GM18517 (cell line): Measurements from ENCODE around the gene PCDHGA2.
A peak's percentile ranks its signal among the peaks of the same experiment; 100 is the strongest.
"Not testable (repeated sequence)": the region's sequence is repeated elsewhere in the genome, so short reads cannot be mapped to it uniquely, and the experiment has no call there.

Experiments
- ATAC-seq: cut with Tn5 transposase; IDR thresholded peaks from one replicate; pipeline ENCODE4 v1.9.1; 2021; ENCODE audit warnings: mild to moderate bottlenecking, moderate library complexity; ENCODE audit not compliant: unreplicated experiment

Gene PCDHGA2

DNA sequence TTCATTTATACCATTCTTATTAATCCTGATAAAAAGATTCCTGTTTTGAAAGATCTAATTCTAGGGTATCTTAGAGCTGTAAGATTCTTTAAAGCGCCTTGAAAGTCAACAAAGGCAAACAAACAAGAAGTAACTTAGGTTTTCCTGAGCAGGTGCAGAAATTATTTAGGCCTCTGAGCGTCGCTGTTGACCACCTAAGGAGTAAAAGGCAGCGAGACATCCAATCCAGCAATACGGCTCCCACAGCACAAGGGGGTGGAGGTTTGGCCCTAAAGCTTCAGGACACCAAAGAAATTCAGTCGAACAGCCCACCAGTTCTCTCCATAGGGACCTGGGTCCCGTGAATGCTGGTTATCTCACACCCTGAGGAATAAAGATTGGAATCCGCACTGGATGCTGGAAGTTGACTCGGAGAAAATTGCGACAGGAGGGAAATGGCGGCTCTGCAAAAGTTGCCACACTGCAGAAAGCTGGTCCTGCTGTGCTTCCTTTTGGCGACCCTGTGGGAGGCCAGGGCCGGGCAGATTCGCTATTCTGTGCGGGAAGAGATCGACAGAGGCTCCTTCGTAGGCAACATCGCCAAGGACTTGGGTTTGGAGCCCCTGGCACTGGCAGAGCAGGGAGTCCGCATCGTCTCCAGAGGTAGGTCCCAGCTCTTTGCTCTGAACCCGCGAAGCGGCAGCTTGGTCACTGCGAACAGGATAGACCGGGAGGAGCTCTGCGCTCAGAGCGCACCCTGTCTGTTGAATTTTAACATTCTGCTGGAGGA is at the start of gene PCDHGA2:
TSS of gene PCDHGA2 (plus strand) at position 223 of the 769 bp plus-strand sequence.
- no peak for ATAC-seq

DNA sequence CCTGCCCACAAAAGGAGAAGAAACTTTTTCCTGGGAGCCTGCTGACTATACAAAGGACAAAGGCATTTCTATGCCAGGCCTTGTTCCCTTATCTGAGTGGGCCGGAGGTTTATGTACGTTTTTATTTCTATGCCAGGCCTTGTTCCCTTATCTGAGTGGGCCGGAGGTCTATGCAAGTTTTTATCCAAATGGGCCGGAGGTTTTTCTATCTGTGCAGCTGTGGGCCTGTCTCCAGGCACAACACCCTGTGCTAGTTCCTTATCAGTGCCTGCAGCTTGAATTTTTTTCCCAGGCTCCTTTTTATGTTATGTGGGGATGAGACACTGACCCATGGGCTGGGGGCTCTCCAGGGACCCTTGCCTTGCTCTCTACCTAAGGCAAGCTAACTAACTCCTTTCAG is 40.2 kb upstream of the PCDHGA2 start:
- ATAC-seq, result no peak

DNA sequence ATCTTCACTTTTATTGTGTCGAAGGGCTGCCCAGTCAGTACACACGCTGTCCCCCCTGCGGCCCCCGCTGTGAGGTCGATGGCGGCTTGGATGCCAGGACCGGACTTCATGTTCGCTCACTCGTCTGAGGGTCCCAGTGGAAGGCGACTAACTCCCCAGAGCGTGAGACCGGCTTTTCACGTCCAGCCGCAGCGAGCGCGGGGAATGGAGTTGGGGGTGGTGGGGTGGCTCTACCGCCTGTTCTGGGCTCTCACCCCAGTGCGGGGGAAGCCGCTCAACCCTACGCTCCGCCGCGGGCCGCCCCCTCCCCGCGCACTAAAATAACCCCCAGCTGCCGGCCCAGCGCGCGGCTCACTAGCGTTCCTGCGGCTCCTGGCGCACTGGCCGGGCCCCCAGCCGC is 34.8 kb upstream of the PCDHGA2 start, which contains the start of gene SLC25A2:
TSS of gene SLC25A2 (minus strand) at position 294 of the 400 bp plus-strand sequence. CDS start at position 110, 184 bp downstream.
- no peak for ATAC-seq

DNA sequence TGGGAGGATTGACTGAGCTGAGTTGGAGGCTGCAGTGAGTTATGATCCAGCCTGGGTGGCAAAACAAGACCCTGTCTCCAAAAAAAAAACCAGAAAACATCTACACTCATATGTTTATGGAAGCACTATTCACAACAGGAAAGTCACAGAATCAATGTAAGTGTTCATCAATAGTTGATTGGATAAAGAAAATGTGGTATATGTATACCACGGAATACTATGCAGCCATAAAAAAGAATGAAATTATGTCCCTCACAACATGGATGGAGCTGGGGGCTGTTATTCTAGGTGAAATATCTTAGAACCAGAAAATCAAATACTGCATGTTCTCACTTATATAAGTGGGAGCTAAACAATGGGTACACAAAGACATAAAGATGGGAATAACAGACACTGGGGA is 31.9 kb upstream of the PCDHGA2 start:
- ATAC-seq, result no peak

DNA sequence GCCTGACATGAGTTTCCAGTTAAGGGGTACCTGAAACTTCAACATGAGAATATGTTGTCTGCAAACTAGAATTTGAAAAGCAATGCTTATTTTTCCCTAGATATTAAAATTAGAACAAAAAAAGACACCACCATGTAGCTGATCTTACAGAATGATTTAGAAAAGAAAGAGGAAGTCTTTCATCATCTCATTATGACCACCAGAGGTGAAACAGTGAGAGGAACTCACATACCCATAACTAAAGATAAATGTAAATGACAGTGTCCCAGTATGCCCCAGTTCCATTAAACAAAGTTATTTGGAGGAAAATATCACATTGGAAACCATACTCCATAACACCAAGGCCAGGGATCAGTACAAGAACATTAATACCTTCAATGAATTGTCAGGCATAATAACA is 24.8 kb upstream of the PCDHGA2 start:
- no peak for ATAC-seq

DNA sequence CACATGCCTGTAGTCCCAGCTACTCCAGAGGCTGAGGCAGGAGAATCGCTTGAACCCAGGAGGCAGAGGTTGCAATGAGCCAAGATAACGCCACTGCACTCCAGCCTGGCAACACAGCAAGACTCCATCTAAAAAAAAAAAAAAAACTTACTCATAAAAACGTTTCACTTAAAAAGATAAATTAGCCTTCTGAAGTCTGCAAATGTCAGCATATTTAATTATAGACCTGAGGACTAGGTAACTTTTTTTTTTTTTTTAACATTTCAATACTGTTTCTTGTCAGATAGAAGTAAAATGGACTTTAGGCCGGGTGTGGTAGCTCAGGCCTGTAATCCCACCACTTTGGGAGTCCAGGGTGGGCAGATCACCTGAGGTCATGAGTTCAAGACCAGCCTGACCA is 21.6 kb upstream of the PCDHGA2 start:
- not testable (repeated sequence) for ATAC-seq

DNA sequence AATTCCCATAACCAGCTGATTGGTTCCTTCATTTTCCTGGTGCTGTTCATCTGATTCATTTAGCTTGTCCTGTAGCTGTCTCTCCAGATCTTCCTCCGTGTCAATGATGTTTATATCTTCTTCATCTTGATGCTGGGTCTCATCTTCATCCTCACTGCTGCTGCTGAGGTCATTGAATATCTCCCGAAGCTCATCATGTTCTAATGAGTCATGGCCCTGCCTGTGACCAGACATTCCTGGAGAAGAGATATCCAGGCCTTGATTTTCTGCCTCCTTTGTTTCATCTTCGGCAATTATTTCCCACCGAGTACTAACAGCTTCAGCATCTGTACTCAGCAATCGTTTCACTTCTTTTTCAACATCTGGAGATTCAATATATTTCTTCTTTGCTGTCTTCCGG is 19.4 kb upstream of the PCDHGA2 start:
- no peak for ATAC-seq

DNA sequence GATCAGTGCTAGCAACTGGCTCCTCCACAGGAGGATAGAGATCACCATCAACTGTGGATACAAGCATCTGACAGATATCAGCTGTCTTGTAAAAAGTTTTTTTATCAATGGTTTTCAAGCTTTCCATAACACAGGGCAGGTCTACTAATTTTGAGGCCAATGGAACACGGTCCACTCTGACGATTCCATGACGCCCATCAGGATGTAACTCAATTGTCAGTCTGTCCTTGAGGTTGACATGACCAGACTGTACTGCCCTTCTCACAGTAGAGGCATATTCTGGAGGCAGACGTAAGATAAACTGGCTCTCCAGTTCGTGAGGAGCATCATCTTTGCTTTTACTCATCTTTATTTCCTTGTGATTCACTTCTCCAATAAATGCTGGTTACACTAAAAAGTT is 18.9 kb upstream of the PCDHGA2 start:
- ATAC-seq, result no peak

DNA sequence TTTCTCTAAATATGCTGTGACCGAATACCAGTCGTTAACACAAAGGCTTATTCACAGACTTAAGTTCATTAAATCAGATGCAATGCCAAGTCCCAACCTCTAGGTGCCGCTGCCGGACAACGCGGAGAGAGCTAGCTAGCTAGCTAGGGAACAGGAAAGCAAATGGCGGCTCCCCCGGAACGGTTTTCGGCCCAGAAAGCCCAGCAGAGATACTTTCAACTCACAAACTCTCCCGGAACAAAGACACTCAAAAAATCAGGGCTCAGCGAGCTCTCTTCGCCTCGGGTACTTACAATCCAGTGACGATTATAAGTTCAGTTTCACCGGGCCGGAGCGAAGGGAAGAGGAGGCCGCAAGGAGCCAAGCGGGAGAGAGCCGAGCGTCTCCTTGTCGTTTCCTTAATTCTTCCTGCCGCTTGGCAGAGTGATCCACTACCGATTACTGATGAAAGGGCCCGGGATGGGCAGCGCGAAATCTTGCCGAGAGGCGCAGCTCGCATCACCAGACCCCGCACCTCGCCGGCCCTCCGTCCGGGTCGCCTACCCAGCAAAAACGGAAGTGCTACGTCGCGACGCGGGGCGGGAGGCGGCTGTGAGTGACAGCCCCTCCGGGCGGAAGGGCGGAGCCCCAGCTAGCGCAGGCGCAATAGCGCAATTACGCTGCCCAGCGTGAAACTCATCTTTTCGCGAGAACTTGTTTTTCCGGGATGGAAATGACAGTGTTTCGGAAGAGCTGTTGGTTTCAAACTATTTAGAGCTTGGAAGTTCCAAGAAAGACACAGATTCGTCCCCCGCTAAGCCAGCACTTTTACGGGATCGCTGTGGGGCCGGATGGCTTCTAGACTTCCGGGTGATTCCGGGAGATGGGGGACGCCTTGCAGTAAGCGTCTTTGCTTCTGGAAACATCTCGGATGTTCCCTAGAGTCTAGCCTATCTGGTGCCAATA is 18.1 kb upstream of the PCDHGA2 start, which contains the start of gene TAF7:
TSS of gene TAF7 (minus strand) at position 560 of the 945 bp plus-strand sequence. CDS start 740 bp downstream, outside the sequence.
- ATAC-seq, result peak; percentile 87

DNA sequence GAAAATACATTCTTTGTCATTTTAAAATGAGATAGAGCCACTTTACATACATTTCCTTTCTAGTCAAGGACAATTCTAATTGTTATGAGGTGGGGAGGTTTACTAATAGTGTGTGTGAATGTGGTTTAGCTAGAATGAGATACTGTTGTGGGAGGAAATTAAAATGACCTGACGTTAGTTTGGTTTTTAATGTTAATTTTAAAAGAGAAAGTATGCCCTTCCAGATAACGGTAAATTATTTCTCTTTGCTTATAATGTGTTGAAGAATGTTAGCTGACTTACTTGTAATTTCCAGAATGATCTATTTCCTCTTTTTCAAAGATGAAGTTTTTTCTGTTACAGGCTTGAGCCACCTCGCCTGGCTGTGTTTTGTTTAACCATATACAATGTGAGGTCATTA is 16.3 kb upstream of the PCDHGA2 start:
- ATAC-seq, result no peak

DNA sequence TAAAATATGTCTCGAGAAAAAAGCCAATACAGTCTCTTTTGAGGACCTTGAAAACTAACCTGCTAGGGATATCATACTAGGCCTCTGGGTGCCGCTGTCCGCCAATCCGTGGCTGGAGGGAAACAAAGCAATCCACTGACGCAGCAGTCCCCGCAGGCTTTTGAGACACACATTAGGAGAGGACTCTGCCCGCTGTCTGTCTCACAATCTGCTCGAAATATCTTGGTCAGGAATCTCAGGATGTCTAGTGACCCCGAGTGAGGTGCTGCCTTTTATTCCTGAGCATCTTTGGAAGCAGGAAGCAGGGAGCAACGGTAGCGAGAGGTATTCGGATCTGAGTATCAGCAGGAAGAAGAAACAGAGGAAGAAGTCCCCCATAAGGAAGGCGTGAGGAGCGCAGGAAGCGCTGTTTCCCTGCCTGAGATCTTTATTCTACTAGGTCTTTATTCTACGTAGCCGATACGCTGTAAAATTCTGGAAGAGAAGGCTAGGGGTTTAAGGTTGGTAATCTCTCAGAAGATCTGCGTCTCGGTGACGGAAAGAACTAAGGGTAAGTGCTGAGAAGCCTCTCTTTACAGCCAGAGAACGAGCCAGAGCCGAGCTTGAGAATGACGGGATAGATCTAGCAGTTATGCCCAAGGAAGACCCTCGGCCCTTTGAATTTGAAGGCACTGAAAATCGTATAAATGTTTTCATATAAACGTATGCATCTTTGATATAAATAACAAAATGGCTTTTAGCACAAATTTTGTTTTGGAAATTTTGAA is 12.3 kb upstream of the PCDHGA2 start:
- peak; percentile 45 for ATAC-seq

DNA sequence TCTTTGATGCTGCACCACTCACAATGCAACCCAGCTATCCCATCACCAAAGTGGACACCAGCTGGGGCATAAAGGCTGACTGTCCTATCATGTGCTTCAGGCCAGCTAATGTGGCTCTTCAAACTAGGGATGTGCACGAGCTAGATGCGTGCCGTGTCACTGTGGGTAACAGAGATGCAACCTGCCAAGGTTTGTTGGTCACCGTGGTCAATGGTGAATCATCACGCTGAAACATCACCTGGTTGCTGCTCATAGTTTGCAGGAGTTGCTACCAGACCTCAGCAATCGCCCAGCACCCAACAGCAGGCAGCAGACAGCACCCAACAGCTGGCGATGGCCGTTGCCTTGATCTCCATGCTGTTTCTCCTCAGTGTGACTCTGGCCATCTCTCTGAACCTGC is 10.3 kb upstream of the PCDHGA2 start:
- ATAC-seq, result no peak

DNA sequence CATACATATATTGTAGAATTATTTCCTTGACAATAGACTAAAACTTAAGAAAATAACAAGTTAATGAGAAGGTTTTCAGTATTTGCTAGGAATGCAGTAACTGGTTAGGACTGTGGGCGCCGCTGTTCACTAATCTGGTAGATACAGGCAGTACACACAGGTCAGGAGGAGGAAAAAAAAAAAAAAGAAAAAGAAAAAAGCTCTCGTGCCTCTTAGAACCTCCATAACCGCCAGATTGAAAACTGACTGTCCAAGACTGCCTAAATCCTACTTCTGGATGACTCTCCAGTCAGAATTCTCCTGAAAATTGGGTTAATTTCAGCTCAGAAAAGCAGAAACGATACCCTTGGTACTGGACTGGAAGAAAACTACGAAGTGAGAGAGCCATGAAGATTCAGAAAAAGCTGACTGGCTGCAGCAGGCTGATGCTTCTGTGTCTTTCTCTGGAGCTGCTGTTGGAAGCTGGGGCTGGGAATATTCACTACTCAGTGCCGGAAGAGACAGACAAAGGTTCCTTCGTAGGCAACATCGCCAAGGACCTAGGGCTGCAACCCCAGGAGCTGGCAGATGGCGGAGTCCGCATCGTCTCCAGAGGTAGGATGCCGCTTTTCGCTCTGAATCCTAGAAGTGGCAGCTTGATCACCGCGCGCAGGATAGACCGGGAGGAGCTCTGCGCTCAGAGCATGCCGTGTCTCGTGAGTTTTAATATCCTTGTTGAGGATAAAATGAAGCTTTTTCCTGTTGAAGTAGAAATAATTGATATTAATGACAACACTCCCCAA is 8.1 kb upstream of the PCDHGA2 start, which contains the start of gene PCDHGA1:
TSS of gene PCDHGA1 (plus strand) at position 216 of the 782 bp plus-strand sequence.
- ATAC-seq, result no peak

DNA sequence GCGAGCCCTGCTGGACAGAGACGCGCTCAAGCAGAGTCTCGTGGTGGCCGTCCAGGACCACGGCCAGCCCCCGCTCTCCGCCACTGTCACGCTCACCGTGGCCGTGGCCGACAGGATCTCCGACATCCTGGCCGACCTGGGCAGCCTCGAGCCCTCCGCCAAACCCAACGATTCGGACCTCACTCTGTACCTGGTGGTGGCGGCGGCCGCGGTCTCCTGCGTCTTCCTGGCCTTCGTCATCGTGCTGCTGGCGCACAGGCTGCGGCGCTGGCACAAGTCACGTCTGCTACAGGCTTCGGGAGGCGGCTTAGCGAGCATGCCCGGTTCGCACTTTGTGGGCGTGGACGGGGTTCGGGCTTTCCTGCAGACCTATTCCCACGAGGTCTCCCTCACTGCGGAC is 6.0 kb upstream of the PCDHGA2 start:
- not testable (repeated sequence) for ATAC-seq

DNA sequence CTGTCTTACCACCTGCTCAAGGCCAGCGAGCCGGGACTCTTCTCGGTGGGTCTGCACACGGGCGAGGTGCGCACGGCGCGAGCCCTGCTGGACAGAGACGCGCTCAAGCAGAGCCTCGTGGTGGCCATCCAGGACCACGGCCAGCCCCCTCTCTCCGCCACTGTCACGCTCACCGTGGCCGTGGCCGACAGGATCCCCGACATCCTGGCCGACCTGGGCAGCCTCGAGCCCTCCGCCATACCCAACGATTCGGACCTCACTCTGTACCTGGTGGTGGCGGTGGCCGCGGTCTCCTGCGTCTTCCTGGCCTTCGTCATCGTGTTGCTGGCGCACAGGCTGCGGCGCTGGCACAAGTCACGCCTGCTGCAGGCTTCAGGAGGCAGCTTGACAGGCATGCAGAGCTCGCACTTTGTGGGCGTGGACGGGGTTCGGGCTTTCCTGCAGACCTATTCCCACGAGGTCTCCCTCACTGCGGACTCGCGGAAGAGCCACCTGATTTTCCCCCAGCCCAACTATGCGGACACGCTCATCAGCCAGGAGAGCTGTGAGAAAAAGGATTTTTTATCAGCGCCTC is 2.3 kb downstream of the PCDHGA2 start:
- ATAC-seq, result not testable (repeated sequence)

DNA sequence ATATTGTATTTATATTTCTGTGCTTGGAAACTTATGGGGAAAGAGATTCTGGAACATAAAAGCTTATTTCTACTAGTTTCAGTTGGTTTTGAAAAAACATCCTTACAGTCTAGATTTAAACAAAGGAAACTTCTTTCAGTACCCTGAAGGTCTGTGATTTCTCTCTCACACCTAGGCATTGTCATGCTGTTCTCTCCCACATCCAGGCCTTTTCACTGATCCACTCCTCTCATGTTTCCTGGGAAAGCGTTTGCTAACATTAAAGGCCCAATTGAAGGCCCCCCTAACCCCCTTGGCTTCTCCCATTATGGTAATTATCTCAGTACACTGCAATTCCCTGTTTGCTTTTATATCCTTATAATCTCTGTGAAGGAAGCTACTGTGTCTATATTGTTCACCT is 4.2 kb downstream of the PCDHGA2 start:
- no peak for ATAC-seq

DNA sequence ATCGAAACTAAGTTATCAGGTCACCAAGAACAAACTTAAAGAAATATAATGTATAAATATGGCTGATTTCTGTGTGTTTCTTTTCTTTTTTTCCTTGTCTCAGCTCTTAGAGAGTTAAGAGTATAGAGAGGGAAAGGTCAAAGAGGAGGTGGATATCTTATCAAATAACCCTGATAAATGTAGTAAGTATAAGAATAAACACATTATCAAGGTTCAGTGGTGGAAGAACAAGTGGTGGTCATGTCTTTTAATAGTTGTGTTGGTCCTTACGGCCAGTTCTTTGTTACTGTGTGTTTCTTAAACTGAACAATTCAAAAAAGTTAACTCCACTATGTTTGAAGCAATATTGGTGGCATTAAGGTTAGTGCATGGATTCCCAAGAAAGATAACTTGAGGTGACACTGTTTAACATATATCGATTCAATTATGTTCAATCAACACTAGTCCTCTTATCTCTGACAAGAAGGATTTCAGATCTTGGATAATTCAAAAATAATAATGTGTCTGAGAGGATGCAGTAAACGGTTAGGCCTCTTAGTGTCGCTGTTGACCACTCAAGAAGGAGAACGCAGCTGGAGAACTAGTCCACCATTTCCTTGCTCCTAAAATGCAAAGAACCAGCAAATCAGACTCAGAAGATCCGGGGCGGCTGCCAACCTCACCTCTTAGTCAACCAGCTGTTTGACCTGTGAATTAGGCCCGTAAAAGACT is 4.8 kb downstream of the PCDHGA2 start, which contains the start of gene PCDHGA3:
TSS of gene PCDHGA3 (plus strand) at position 588 of the 711 bp plus-strand sequence. CDS start 205 bp downstream, outside the sequence.
- ATAC-seq, result no peak

DNA sequence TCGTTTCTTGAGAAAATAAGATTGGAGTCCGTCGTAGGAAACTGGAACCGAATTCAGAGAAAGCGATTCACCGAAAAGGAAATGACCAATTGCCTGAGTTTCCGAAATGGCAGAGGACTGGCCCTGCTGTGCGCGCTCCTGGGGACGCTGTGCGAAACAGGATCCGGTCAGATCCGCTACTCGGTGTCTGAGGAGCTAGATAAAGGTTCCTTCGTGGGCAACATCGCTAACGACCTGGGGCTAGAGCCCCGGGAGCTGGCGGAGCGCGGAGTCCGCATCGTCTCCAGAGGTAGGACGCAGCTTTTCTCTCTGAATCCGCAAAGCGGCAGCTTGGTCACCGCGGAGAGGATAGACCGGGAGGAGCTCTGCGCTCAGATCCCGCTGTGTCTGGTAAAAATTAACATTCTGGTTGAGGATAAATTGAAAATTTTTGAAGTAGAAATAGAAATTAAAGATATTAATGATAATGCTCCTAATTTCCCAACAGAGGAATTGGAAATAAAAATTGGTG is 5.4 kb downstream of the PCDHGA2 start:
- ATAC-seq, result no peak

DNA sequence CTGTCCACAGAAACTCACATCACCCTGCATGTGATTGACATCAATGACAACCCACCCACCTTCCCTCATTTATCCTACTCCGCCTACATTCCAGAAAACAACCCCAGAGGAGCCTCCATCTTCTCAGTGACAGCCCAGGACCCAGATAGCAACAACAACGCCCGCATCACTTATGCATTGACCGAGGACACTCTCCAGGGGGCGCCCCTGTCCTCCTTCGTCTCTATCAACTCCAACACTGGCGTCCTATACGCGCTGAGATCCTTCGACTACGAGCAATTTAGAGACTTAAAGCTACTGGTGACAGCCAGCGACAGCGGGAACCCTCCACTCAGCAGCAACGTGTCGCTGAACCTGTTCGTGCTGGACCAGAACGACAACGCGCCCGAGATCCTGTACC is 6.8 kb downstream of the PCDHGA2 start:
- ATAC-seq, result no peak
